ENCODE results near the gene PTPRG. TPM values are rescaled to one million over a fixed set of nuclear protein-coding genes. Genes with fewer than 3 reads are reported as not detected.

PTPRG gene
- total RNA-seq, 1 donor from 2014 or later, result 44.3 TPM

DNA sequence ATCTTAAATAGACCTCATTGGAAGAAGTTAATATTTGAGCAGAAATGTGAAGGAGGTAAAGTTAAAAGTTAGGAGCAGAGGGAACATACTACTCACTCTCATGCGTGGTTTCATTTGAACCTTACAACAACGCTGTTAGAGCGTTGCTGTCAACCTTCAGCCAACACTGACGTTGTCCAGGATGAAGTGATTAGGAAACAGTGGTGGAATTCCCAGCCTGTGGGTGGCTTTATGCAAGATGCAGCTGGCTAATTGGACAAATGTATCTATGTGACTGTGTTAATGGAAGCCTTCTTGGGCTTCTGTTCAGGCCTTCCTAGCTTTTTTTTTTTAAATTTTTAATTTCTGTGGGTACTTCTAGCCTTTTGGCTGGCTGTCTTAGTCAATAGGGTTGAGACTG lies 40.5 kb downstream of the PTPRG start:
- Mint-ChIP-seq H3K9me3 (ENCODE audit: low read depth) (no peaks in the 10 kb centered on the region), H3K27ac (no peak overlapping the region), H3K36me3 (ENCODE audit: insufficient read depth) (peaks cover 1% of the 10 kb centered on the region), H3K27me3 (no peaks in the 10 kb centered on the region), H3K4me3 (ENCODE audit: low read depth) (no peak overlapping the region), H3K4me1 (ENCODE audit: low read depth) (peaks cover 7% of the 10 kb centered on the region)
- TF ChIP-seq, protein P1, sequence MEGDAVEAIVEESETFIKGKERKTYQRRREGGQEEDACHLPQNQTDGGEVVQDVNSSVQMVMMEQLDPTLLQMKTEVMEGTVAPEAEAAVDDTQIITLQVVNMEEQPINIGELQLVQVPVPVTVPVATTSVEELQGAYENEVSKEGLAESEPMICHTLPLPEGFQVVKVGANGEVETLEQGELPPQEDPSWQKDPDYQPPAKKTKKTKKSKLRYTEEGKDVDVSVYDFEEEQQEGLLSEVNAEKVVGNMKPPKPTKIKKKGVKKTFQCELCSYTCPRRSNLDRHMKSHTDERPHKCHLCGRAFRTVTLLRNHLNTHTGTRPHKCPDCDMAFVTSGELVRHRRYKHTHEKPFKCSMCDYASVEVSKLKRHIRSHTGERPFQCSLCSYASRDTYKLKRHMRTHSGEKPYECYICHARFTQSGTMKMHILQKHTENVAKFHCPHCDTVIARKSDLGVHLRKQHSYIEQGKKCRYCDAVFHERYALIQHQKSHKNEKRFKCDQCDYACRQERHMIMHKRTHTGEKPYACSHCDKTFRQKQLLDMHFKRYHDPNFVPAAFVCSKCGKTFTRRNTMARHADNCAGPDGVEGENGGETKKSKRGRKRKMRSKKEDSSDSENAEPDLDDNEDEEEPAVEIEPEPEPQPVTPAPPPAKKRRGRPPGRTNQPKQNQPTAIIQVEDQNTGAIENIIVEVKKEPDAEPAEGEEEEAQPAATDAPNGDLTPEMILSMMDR (IDR thresholded peaks at IDR 0.05; ENCODE audit: unreplicated experiment), result no peak
- no peak for DNase-seq (ENCODE audit: low spot score, unreplicated experiment)

DNA sequence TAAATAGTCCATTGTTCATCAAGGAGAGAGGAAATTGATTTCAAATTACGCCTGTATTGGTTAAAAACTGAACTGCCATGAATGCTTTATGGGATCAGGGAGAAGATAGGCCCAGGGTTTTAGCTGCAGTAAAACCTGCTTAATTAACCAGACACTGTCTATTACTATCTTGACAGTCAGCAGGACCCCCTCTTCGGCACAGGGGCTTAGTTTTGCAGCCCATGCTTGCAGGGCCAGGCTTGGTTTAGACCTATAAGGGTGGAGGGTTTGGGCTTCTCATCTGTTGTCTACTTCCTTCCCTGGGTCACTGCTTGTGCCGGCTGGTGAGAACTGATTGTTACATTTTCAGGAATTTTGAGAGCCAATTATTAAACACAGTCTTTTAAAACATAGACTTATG lies 41.1 kb downstream of the PTPRG start:
- H3K9me3 Mint-ChIP-seq (ENCODE audit: low read depth), result no peaks in the 10 kb centered on the region
- no peak overlapping the region for H3K27ac Mint-ChIP-seq
- TF ChIP-seq, protein P1 (IDR thresholded peaks at IDR 0.05; ENCODE audit: unreplicated experiment), result no peak
- no peak for DNase-seq (ENCODE audit: low spot score, unreplicated experiment)
- H3K27me3 Mint-ChIP-seq, result no peaks in the 10 kb centered on the region
- peaks cover 1% of the 10 kb centered on the region for H3K36me3 Mint-ChIP-seq (ENCODE audit: insufficient read depth)
- no peak overlapping the region for H3K4me3 Mint-ChIP-seq (ENCODE audit: low read depth)
- H3K4me1 Mint-ChIP-seq (ENCODE audit: low read depth), result peaks cover 9% of the 10 kb centered on the region

DNA sequence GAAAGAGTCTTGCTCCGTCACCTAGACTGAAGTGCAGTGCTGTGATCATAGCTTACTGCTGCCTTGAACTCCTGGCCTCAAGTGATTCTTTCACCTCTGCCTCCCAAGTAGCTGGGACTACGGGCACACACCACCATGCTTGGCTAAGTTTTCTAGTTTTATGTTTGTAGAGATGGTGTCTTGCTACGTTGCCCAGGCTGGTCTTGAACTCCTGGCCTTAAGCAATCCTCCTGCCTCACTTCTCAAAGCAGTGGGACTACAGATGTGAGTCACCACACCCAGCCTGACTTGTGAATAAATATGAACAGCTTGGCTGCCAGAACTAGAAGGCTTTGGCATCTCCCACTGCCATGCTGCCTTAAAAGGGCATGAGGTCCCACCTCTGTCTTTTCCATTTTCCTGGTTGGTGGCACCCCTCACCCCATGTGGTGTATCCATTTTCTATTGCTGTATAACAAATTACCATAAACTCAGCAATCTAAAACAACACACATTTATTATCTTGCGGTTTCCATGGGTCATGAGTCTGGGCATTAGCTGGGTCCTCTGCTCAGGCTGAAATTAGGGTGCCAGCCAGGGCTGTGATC lies 44.3 kb downstream of the PTPRG start:
- Mint-ChIP-seq H3K36me3 (ENCODE audit: insufficient read depth) (peaks cover 1% of the 10 kb centered on the region), H3K4me3 (ENCODE audit: low read depth) (no peak overlapping the region), H3K27me3 (no peaks in the 10 kb centered on the region), H3K9me3 (ENCODE audit: low read depth) (no peaks in the 10 kb centered on the region), H3K27ac (peak overlapping the region; percentile 29), H3K4me1 (ENCODE audit: low read depth) (peaks cover 11% of the 10 kb centered on the region)
- TF ChIP-seq, protein P1 (IDR thresholded peaks at IDR 0.05; ENCODE audit: unreplicated experiment), result no peak
- no peak for DNase-seq (ENCODE audit: low spot score, unreplicated experiment)

DNA sequence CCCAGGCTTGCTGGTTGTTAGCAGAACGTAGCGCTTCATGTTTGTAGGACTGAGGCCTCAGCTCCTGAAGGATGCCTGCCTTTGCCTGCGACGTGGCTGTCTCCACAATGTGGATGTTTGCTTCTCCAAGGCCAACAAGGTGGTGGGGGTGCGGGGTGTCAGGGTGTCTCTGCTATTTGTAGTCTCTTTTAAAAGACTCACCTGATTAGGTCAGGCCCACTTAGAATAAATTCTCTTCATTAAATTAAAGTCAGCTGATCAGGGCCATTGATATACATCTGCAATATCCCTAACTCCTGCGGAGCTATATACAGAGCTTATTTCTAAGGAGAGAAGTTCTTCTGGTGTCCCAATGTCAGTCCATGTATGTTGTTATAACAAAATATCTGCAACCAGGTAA lies 44.8 kb downstream of the PTPRG start:
- Mint-ChIP-seq H3K36me3 (ENCODE audit: insufficient read depth) (peaks cover 1% of the 10 kb centered on the region), H3K27me3 (no peaks in the 10 kb centered on the region), H3K9me3 (ENCODE audit: low read depth) (no peaks in the 10 kb centered on the region), H3K27ac (peak overlapping the region; percentile 29), H3K4me3 (ENCODE audit: low read depth) (no peak overlapping the region), H3K4me1 (ENCODE audit: low read depth) (peaks cover 11% of the 10 kb centered on the region)
- TF ChIP-seq, protein P1 (IDR thresholded peaks at IDR 0.05; ENCODE audit: unreplicated experiment), result no peak
- no peak for DNase-seq (ENCODE audit: low spot score, unreplicated experiment)

DNA sequence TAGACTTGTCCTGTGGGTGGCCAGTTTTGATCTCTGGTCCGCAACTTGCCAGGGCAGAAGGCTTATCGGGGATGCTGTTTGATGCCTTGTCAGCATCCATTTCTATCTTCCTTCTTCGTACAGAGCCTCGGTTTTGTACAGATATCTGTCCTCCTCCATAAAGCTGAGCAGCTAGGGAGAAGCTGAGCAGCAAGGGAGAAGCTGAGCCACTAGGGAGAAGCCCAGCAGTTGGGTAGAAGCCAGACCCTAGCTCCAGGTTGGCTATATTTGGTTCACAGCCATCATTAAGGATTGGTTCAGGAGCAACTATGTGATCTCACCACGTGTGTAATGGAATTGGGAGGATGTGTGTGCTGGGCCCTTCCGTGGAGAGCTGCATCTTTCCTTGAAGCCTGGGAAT lies 46.7 kb downstream of the PTPRG start:
- Mint-ChIP-seq H3K4me3 (ENCODE audit: low read depth) (no peak overlapping the region), H3K27me3 (no peaks in the 10 kb centered on the region), H3K4me1 (ENCODE audit: low read depth) (peaks cover 13% of the 10 kb centered on the region), H3K36me3 (ENCODE audit: insufficient read depth) (no peaks in the 10 kb centered on the region), H3K9me3 (ENCODE audit: low read depth) (no peaks in the 10 kb centered on the region), H3K27ac (no peak overlapping the region)
- TF ChIP-seq, protein P1 (IDR thresholded peaks at IDR 0.05; ENCODE audit: unreplicated experiment), result no peak
- DNase-seq (ENCODE audit: low spot score, unreplicated experiment), result no peak
